ENCODE results near the gene TLX2.

TLX2 gene

DNA sequence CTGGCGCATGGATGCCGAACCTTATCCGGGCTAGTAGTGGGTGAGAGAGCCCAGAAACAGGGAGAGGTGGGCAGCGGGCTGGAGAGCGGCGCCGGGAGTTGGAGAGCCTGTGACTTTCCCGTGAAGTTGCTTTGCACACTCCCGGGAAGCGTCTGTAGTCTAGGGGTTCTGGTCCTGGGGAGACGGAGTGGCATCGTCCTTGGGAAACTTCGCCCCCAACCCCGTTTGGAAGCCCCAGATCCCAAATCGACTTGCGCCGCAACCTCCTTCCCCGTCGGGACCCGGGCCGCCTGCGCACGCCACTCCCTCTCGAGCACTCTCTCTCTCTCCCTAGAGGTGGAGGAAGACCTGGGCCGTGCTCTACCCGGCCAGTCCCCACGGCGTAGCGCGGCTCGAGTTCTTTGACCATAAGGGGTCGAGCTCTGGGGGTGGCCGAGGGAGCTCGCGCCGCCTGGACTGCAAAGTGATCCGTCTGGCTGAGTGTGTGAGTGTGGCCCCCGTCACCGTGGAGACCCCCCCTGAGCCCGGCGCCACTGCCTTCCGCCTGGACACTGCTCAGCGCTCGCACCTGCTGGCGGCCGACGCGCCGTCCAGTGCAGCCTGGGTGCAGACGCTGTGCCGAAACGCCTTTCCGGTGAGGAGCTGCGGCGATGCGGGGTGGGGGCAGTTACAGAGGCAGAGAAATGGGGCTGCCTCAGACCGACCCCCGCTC, 40.7 kb downstream of the TLX2 start:
- Histone ChIP-seq H3K27ac (peak overlapping the region; percentile 82 to 99), H3K4me3 (peak overlapping the region; percentile 98)
- TF ChIP-seq, protein P1, sequence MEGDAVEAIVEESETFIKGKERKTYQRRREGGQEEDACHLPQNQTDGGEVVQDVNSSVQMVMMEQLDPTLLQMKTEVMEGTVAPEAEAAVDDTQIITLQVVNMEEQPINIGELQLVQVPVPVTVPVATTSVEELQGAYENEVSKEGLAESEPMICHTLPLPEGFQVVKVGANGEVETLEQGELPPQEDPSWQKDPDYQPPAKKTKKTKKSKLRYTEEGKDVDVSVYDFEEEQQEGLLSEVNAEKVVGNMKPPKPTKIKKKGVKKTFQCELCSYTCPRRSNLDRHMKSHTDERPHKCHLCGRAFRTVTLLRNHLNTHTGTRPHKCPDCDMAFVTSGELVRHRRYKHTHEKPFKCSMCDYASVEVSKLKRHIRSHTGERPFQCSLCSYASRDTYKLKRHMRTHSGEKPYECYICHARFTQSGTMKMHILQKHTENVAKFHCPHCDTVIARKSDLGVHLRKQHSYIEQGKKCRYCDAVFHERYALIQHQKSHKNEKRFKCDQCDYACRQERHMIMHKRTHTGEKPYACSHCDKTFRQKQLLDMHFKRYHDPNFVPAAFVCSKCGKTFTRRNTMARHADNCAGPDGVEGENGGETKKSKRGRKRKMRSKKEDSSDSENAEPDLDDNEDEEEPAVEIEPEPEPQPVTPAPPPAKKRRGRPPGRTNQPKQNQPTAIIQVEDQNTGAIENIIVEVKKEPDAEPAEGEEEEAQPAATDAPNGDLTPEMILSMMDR (IDR thresholded peaks at IDR 0.05): no peak
- peak; percentile 79 for DNase-seq (ENCODE audit: low spot score)

DNA sequence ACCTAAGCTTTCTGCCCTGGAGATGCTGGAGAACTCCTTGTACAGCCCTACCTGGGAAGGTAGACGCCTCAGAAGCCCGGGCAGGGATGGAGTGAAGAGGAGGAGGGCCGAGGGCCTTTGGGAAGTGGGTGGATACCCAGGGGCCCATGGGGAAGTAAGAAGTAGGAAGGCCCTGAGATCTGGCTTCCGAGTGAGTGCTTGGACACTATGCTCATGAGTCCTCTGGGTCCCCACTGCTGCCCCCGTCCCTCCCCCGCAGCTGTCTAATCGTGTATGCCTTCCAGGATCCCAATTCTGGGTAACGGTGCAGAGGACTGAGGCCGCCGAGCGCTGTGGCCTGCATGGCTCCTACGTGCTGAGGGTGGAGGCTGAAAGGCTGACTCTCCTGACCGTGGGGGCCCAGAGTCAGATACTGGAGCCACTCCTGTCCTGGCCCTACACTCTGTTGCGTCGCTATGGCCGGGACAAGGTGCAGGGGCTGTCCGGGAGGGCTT, 41.4 kb downstream of the TLX2 start:
- DNase-seq (ENCODE audit: low spot score): peak; percentile 76
- Histone ChIP-seq H3K27ac (peak overlapping the region in 1 of 2 donors; percentile 99), H3K4me3 (peak overlapping the region; percentile 98)
- TF ChIP-seq, protein P1 (IDR thresholded peaks at IDR 0.05): no peak

DNA sequence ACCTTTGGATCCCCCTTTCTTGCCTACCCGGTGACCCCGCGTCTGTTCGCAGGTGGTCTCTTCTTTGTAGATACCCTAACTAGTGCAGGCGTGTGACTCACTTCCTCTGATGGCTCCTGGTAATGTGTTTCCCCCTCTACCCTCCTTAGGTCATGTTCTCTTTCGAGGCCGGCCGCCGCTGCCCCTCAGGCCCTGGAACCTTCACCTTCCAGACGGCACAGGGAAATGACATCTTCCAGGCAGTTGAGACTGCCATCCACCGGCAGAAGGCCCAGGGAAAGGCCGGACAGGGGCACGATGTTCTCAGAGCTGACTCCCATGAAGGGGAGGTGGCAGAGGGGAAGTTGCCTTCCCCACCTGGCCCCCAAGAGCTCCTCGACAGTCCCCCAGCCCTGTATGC, 41.9 kb downstream of the TLX2 start:
- peak overlapping the region; percentile 98 for H3K4me3 ChIP-seq
- H3K27ac ChIP-seq: peak overlapping the region in 1 of 2 donors; percentile 99
- peak; percentile 71 for DNase-seq (ENCODE audit: low spot score)
- TF ChIP-seq, protein P1 (IDR thresholded peaks at IDR 0.05): no peak

DNA sequence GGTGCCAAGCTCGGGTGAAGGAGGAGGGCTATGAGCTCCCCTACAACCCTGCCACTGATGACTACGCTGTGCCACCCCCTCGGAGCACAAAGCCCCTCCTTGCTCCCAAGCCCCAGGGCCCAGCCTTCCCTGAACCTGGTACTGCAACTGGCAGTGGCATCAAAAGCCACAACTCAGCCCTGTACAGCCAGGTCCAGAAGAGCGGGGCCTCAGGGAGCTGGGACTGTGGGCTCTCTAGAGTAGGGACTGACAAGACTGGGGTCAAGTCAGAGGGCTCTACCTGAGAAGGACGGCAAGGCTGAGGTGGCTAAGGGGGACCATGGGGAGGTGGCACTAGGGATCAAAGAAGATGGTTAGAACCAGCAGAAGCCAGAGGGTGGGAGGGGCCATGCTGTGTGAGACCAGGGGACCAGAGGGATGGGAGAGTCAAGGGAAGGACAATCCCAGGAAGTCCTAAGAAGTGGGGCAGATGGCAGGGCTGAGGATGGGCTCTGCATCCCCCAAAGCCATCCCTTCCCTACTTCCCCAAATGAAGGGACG, 42.7 kb downstream of the TLX2 start:
- H3K27ac ChIP-seq: no peak overlapping the region
- H3K4me3 ChIP-seq: no peak overlapping the region
- TF ChIP-seq, protein P1 (IDR thresholded peaks at IDR 0.05): no peak
- DNase-seq (ENCODE audit: low spot score): peak; percentile 72

GRCh38 chr2:74558284-74559230, 44.3 kb downstream of the TLX2 start:
- H3K4me3 ChIP-seq: no peak overlapping the region
- no peak overlapping the region for H3K27ac ChIP-seq
- TF ChIP-seq, protein P1 (IDR thresholded peaks at IDR 0.05): no peak
- peak; percentile 61 for DNase-seq (ENCODE audit: low spot score)

DNA sequence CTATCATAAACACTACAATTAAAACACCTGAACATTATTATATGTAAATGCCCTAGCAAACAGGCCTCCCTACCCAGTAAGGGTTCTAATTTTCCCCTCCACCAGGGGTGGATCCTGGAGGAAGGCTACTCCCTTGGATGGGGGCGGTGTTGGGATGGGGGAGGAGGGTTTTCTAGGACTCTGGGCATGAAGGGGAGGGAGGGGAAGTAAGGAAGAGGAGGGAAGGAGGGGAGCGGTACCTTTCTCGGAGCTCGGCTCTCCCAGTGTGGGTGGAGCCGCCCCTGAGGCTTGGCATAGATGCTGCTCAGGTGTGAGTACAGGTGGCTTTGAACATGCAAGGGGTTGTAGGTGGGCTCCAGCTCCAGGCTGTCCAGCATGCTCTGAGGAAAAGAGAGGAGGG, 45.7 kb downstream of the TLX2 start:
- no peak overlapping the region for H3K4me3 ChIP-seq
- TF ChIP-seq, protein P1 (IDR thresholded peaks at IDR 0.05): no peak
- DNase-seq (ENCODE audit: low spot score): peak; percentile 43
- no peak overlapping the region for H3K27ac ChIP-seq
